Measurements from ENCODE around the gene SMPD3.

SMPD3 gene

GRCh38 chr16:68328151-68328859, 120.0 kb downstream of the SMPD3 start:
- peak; percentile 51 for DNase-seq (ENCODE audit: low read depth)

GRCh38 chr16:68324780-68325357, 123.4 kb downstream of the SMPD3 start:
- DNase-seq (ENCODE audit: low read depth) = no peak

GRCh38 chr16:68324336-68324735, 124.0 kb downstream of the SMPD3 start:
- DNase-seq (ENCODE audit: low read depth) = no peak

GRCh38 chr16:68319185-68319908, 129.0 kb downstream of the SMPD3 start:
- DNase-seq (ENCODE audit: low read depth) = peak; percentile 38

GRCh38 chr16:68313116-68313515, 135.2 kb downstream of the SMPD3 start:
- DNase-seq (ENCODE audit: low read depth) = no peak

- peak; percentile 91 for DNase-seq (ENCODE audit: low read depth)
Measured at GRCh38 chr16:68310774-68311511, 137.4 kb downstream of the SMPD3 start, which contains the start of the genes PRMT7 and SLC7A6OS. PRMT7 (plus strand) TSS chr16:68311019; CDS start chr16:68315980, 4,961 bp downstream. SLC7A6OS (minus strand) TSS chr16:68310946; CDS start chr16:68310926, 20 bp downstream.

GRCh38 chr16:68310437-68310773, 137.9 kb downstream of the SMPD3 start:
- DNase-seq (ENCODE audit: low read depth) = no peak

- no peak for DNase-seq (ENCODE audit: low read depth)
Measured at GRCh38 chr16:68309799-68310198, 138.5 kb downstream of the SMPD3 start.

Measured in stimulated activated CD8-positive, alpha-beta memory T cell treated with anti-CD3 and anti-CD28 coated beads, Interleukin-4, amount 100 ng/mL, for 24 hours (primary cell).